ENCODE data around the gene NKX2-4. TPM values are rescaled to one million over a fixed set of nuclear protein-coding genes. Genes with fewer than 3 reads are reported as not detected.

Gene NKX2-4
- total RNA-seq, 8 experiments from 2014 or later = 0.19 TPM; not detected in 7

DNA sequence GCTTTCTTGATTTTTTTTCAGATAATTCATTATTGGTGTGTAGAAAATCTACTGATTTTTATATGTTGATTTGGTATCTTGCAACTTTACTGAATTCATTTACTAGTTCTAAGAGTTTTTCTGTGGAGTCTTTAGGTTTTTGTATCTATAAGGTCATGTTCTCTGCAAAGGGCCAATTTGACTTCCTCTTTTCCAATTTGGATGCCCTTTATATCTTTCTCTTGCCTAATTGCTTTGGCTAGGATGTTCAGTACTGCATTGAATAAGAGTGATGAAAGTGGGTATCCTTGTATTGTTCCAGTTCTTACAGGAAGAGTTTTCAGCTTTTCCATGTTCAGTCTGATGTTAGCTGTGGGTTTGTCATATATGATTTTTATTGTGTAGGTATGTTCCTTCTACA lies 14.4 kb upstream of the NKX2-4 start:
- Histone ChIP-seq H3K4me3 (no peak overlapping the region), H3K27ac (no peak overlapping the region), H3K4me1 (replicated peaks in 1 of 2) (no peaks in the 10 kb centered on the region)
- in situ Hi-C loops (cut with MboI; ENCODE audit: low pct_unique_long_range_greater_than_20kb in 2 of 9, low sequenced_read_pairs in 9 of 9, unreplicated experiment in 9 of 9) = no loop called here
- no peak for ATAC-seq (replicated peaks in 6 of 8)

DNA sequence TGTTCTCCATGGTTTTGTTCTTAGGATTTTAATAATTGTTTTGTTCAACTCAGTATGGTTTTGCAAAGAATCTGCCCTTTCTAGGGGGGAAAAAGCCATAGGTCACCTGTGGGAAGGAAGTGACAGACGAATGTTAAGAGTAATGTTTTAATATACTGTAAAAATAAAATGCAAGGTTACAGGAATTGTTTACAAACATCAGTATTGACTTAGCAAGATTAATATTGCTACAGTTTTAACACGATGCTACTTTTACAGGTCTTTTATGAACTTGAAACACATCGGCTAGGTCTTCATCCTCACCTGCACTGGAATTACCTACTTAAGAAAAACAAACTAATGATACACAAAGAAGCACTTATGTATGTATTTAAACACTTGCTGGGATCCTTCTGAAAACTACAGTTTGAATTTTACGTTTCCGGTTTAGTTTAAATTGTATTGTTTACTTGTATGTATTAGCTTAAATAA lies 1.7 kb upstream of the NKX2-4 start:
- no peak for ATAC-seq (replicated peaks in 6 of 8)
- Histone ChIP-seq H3K27ac (no peak overlapping the region), H3K4me1 (replicated peaks in 1 of 2) (peaks cover 0 to 2% of the 10 kb centered on the region in 2 donors), H3K4me3 (no peak overlapping the region)
- in situ Hi-C loops (cut with MboI; ENCODE audit: low pct_unique_long_range_greater_than_20kb in 2 of 9, low sequenced_read_pairs in 9 of 9, unreplicated experiment in 9 of 9) = no loop called here
- WGBS, 10 experiments = 0 to 59% (median 35%) methylated on average over 1 to 5 of the region's 5 CpGs

DNA sequence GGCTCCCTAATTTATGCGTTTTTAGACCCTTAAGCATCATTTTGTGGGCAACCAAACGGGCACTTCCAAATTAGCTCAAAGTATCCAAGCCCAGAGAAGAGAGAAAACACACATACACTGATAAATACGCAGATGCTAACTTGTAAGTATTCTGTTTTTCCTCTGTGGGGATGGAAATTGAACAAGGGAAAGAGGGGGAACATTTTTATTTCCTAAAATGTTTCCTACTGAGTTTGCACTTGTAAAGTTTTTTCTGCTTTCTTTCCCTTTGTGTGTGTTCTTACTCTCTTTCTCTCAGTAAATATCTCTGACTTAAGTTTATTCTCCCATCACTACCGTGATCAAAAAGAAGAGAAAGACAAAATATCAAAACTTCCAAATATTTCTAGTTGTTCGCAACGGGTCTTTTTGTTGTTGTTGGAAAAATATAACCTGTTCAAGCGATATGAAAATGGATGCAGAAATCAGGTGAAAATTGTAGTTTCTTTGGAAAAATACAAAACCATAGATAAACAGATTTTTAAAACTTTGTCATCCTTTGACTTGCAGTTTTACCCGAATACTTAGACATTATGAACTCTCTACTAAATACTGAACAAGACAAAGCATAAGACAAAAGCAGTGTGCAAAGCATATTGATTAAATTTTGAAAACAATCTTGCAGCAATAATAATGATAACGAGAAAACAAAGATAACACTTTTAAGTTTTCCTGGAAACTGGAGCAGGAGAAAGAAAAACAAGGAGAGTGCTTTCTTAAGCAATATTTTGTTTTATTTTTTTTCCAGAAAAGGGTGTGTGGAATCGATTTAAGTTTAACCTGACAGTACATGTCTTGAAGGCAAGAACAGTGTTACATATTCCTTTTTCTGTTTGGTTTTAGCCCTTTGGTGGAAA lies 1.0 kb upstream of the NKX2-4 start:
- Histone ChIP-seq H3K4me1 (replicated peaks in 1 of 2) (peaks cover 0 to 2% of the 10 kb centered on the region in 2 donors), H3K27ac (no peak overlapping the region), H3K4me3 (no peak overlapping the region)
- no peak for ATAC-seq (replicated peaks in 6 of 8)
- in situ Hi-C loops (cut with MboI; ENCODE audit: low pct_unique_long_range_greater_than_20kb in 2 of 9, low sequenced_read_pairs in 9 of 9, unreplicated experiment in 9 of 9) = no loop called here
- 6 to 61% (median 28%) methylated on average over 5 to 10 of the region's 10 CpGs for WGBS, 10 experiments

DNA sequence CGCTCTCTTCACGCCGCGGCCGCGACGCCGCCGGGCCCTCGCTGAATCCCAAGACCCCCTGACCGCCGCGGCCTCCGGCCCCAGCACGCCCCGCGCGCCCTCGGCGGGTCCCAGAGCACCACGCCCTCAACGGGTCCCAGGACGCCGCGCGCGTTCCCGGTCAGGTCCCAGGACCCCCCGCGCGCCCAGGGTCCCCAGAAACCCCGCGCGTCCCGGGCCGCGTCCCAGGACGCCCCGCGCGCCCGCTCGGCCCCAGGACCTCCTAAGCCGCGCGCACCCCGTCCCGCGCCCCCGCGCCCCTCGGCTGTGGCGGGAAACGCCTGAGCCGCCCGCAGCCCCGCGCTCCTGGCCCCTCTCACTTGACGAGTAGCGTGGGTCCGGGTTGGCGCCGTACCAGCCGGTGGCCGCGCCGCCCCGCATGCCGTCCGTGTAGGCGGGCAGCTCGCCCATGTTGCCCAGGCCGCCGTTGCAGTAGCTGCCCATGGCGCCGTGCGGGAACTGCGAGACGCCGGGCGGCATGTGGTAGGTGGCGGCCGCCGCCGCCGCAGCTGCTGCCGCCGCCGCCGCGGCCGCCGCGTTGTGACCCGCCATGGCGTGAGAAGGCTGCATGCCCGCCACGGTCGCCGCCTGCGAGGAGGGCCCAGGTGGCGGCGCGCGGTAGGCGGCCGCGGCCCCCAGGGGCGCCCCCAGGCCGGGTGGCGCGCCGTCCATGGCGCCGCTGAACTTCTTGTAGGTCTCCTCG lies 556 bp downstream of the NKX2-4 start:
- in situ Hi-C loops (cut with MboI; ENCODE audit: low pct_unique_long_range_greater_than_20kb in 2 of 9, low sequenced_read_pairs in 9 of 9, unreplicated experiment in 9 of 9) = no loop called here
- H3K27ac ChIP-seq = no peak overlapping the region
- peak overlapping the region in 4 of 5 donors; percentile 2 to 18 (median 8) for H3K4me3 ChIP-seq
- 0% methylated on average over 1 to 14 of the region's 116 CpGs; no CpG with 5 or more reads in 8 of the 10 experiments for WGBS, 10 experiments
- H3K4me1 ChIP-seq (replicated peaks in 1 of 2) = peaks cover under 1 to 2% of the 10 kb centered on the region in 2 donors
- peak in 7 of 8 experiments; percentile 32 to 61 (median 39) for ATAC-seq (replicated peaks in 6 of 8)

DNA sequence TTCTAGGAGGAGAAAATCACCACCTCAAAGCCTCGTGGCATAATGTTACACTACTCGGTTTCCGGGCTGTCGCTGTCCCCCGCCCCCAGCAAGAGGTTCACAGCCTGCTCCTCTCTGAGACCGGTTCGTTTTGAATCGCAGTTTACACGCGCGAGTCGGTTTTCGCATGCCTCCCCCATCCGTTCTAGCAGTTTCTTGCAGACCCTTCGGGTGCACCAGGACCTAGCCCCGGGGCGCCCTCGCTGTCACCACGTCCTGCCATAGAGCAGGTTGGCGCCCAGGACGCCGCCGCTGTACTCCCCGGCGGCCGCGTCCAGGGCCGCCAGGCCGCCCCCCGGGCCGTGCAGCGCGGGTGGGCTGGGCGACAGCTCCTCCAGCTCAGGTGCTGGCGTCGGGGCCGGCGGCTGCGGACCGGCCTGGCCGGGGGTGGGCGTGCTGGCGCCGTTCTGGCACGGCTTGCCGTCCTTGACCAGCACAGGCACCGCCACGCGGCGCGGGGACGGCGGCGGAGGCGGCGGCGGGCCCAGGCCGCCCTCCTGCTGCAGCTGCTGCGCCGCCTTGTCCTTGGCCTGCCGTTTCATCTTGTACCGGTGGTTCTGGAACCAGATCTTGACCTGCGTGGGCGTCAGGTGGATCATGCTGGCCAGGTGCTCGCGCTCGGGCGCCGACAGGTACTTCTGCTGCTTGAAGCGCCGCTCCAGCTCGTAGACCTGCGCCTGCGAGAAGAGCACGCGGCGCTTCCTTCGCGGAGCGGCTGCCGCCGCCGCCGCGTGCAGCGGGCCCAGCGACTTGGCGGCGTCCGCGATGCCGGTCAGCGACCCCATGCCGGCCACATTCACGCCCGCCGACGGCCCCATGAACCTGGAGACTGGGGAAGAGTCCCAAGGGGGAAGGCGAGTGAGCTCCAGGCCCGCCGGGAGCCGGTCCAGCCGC lies 1.4 kb downstream of the NKX2-4 start:
- in situ Hi-C loops (cut with MboI; ENCODE audit: low pct_unique_long_range_greater_than_20kb in 2 of 9, low sequenced_read_pairs in 9 of 9, unreplicated experiment in 9 of 9) = no loop called here
- peaks cover 5 to 7% of the 10 kb centered on the region in 2 donors for H3K4me1 ChIP-seq (replicated peaks in 1 of 2)
- H3K27ac ChIP-seq = no peak overlapping the region
- 0 to 15% (median 0%) methylated on average over 1 to 17 of the region's 103 CpGs; no CpG with 5 or more reads in 2 of the 10 experiments for WGBS, 10 experiments
- peak overlapping the region in 2 of 5 donors; percentile 2 to 7 for H3K4me3 ChIP-seq
- peak in 7 of 8 experiments; percentile 30 to 52 (median 40) for ATAC-seq (replicated peaks in 6 of 8)

DNA sequence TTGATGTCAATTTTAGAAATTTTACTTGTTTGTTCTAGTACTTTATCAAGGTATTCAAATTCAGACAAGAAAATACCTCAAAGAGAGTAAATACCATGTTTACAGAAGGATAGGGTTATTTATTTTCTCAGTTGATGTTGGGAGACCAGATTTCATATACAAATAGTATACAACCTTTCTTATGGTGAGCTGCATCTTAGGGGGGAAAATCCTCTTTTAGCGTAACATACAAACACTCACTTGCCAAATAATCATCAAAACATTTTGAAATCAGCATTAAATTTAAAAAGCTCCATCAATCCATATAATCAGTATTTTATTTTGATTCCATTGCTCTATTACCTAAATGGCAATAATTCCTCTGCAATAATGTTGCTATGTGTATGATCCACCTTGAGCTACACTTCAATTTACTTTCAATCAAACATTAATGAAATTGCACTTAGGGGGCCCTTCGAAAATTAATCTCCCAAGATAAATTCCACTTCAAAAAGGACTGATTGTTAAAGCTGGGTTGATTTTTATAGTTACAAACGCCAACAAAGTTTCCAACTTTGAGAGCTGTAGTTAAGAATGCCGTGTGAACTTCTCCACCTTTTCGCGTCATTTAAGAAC lies 2.2 kb downstream of the NKX2-4 start:
- in situ Hi-C loops (cut with MboI; ENCODE audit: low pct_unique_long_range_greater_than_20kb in 2 of 9, low sequenced_read_pairs in 9 of 9, unreplicated experiment in 9 of 9) = no loop called here
- Histone ChIP-seq H3K4me1 (replicated peaks in 1 of 2) (peaks cover 5 to 7% of the 10 kb centered on the region in 2 donors), H3K27ac (no peak overlapping the region), H3K4me3 (no peak overlapping the region)
- no peak for ATAC-seq (replicated peaks in 6 of 8)
- WGBS, 10 experiments = 0 to 55% (median 9%) methylated on average over 1 to 6 of the region's 6 CpGs

DNA sequence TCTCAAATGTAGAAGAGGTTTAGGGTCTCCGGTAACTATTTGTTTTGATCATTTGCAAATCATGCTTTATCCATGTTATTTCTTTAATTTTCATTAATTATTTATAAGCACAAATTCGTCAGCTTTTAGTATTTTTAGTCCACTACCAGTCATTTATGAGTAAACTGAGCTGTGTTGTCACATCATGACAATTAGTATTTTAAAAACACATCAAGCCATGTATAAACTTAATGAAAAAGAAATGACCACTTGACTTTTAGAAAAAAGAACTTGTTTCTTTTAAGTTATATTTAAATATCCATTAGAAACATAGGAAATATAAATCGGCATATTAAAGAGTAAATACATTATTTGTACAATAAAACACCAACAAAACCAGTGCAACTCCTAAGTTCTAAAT lies 2.8 kb downstream of the NKX2-4 start:
- Histone ChIP-seq H3K27ac (no peak overlapping the region), H3K4me3 (no peak overlapping the region), H3K4me1 (replicated peaks in 1 of 2) (peaks cover 5 to 7% of the 10 kb centered on the region in 2 donors)
- WGBS, 10 experiments = 0 to 39% (median 27%) methylated on average over 2 to 3 of the region's 3 CpGs
- no peak for ATAC-seq (replicated peaks in 6 of 8)
- in situ Hi-C loops (cut with MboI; ENCODE audit: low pct_unique_long_range_greater_than_20kb in 2 of 9, low sequenced_read_pairs in 9 of 9, unreplicated experiment in 9 of 9) = no loop called here

DNA sequence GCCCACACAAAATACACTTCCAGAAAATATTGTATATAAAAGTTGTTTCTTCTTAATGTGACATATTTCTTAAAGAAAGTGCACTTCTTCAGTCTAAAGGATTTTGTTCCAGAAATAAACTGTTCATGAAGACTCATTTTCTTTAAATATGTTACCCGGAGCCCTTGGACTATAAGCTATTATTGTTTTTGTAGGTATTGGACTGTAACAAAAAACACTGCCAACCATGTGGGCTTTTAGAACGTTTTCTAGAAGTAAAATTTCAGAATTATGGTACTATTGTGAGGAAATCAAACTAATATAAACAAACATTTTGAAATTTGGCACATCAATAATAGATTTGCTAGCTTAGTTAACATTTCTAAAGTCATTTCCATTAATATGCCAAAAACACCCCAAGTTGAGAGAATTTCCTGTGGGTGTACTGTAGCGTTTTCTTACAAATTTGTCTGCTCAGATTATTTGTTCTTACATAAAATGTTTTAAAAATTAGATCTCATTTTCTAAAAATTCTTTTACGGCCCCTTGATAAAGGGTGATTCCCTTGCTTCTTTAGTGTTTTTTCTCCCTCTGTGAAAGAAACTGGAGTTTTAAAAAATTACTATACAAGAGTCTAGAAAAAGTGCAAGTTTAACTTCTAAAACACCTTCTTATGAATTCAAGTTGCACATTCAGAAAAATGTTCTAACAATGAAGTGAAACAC lies 3.4 kb downstream of the NKX2-4 start:
- H3K4me1 ChIP-seq (replicated peaks in 1 of 2) = peaks cover 5 to 7% of the 10 kb centered on the region in 2 donors
- H3K27ac ChIP-seq = no peak overlapping the region
- WGBS, 10 experiments = 21 to 59% (median 33%) methylated on average over 2 to 4 of the region's 4 CpGs
- H3K4me3 ChIP-seq = no peak overlapping the region
- in situ Hi-C loops (cut with MboI; ENCODE audit: low pct_unique_long_range_greater_than_20kb in 2 of 9, low sequenced_read_pairs in 9 of 9, unreplicated experiment in 9 of 9) = no loop called here
- ATAC-seq (replicated peaks in 6 of 8) = no peak

DNA sequence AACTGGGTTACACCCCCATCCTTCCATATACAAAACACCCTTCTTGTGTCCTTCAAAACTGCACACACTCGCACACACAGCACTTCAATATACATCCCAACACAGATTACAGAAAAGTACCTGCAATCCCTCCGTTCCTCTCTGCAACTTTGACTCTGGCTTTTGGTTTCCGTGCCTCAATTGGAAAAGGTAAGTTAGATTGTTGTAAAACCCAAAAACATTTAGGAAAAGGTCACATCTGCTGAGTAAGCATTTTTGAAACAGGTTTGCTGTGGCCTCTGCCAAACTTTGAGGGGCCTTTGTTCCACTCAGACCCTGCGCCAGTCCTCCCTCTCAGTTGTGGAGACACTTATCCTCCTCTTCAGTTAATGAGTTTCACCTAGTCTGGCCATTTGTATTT lies 4.2 kb downstream of the NKX2-4 start:
- Histone ChIP-seq H3K4me3 (no peak overlapping the region), H3K27ac (no peak overlapping the region), H3K4me1 (replicated peaks in 1 of 2) (peaks cover 5 to 7% of the 10 kb centered on the region in 2 donors)
- ATAC-seq (replicated peaks in 6 of 8) = no peak
- WGBS, 10 experiments = 8 to 100% (median 33%) methylated on average over 1 to 4 of the region's 4 CpGs; no CpG with 5 or more reads in 1 of the 10 experiments
- in situ Hi-C loops (cut with MboI; ENCODE audit: low pct_unique_long_range_greater_than_20kb in 2 of 9, low sequenced_read_pairs in 9 of 9, unreplicated experiment in 9 of 9) = no loop called here

DNA sequence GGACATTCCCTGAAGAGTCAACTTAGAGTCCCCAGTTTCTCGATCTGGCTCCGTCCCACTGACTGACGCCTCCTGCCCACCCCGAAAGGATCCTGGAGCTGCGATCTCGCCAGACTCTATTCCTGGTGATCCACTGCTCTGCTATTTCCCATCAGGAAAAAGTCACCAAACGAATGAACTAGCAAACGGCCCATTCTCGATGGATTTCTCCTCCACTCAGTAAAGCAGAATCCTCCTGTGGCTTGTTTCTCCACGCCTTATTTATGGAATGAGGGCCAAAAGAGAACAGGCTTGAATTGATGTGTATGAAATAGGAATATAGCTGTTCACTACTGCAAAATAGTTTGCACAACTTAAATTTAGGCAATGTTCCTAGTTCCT lies 5.4 kb downstream of the NKX2-4 start:
- WGBS, 10 experiments = 0 to 100% (median 12%) methylated on average over 1 to 9 of the region's 10 CpGs; no CpG with 5 or more reads in 2 of the 10 experiments
- no peak overlapping the region for H3K4me3 ChIP-seq
- H3K27ac ChIP-seq = no peak overlapping the region
- in situ Hi-C loops (cut with MboI; ENCODE audit: low pct_unique_long_range_greater_than_20kb in 2 of 9, low sequenced_read_pairs in 9 of 9, unreplicated experiment in 9 of 9) = no loop called here
- H3K4me1 ChIP-seq (replicated peaks in 1 of 2) = peaks cover 5 to 7% of the 10 kb centered on the region in 2 donors
- ATAC-seq (replicated peaks in 6 of 8) = peak in 2 of 8 experiments; percentile 12 to 18

DNA sequence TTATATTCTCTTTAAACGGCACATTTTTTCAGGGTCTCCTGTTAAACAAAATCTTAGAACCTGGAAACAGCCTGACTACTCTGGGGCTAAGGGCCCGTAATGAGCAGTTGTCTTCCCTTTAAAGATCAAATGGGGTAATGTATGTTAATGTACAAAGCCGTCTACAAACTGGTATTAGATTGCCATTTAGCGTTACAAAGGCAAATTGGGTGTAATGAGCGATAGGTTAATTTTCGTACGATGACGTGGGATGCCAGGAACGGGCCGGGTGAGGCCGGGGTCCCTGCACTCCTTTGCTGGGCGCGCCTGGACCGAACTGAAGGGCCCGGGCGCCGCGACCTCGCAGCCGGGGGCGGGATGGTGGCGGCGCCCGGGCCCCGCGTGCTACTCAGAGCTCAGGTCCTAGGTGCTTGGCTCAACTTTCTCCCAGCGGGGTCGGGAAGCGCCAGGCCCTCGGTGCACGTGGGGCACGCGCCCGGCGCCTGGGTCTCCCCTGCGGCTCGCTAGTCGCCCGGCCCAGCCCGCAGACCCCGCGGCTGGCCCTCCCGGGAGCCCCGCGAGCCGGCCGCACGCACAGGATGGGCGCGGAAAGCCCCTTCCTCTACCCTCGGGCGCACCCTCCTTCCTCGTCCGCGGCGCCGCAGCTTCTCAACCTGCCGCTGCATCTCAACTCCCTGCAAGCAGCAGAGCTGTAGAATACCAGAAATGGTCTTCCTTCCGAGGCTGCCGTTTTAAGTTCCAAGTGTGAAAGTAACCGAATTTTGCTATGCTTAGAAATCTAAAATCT lies 5.9 kb downstream of the NKX2-4 start:
- ATAC-seq (replicated peaks in 6 of 8) = peak in 6 of 8 experiments; percentile 13 to 60 (median 32)
- H3K4me3 ChIP-seq = no peak overlapping the region

More for the DNA sequence above, 5.9 kb downstream of the NKX2-4 start:
- no peak overlapping the region for H3K27ac ChIP-seq
- 2 to 100% (median 43%) methylated on average over 2 to 19 of the region's 61 CpGs for WGBS, 10 experiments
- in situ Hi-C loops (cut with MboI; ENCODE audit: low pct_unique_long_range_greater_than_20kb in 2 of 9, low sequenced_read_pairs in 9 of 9, unreplicated experiment in 9 of 9) = no loop called here
- peaks cover 5% of the 10 kb centered on the region in 2 donors for H3K4me1 ChIP-seq (replicated peaks in 1 of 2)
